Esophagus muscularis mucosa (tissue), 3 donors: ENCODE results near the gene XYLT1.

Experiments used
- CTCF ChIP-seq, 3 experiments: fragments of 200-600 bp in 2 of 3; fragments of 450-650 bp in 1 of 3; sonication (generic) in 2 of 3; IDR thresholded peaks; one replicate each; pipeline ENCODE4 v1.5.1; 2017 to 2019; ENCODE audit warnings: antibody characterized with exemption in 3 of 3, mild to moderate bottlenecking in 2 of 3, moderate library complexity in 1 of 3
- POLR2A ChIP-seq: fragments of 450-650 bp; IDR thresholded peaks from one replicate; pipeline ENCODE4 v1.6.1; 2017; ENCODE audit warnings: antibody characterized with exemption, moderate library complexity, mild to moderate bottlenecking, low read depth

GRCh38 chr16:17311333-17312093, 159.2 kb downstream of the XYLT1 start:
- TF ChIP-seq CTCF (IDR thresholded peaks at IDR 0.05) (no peak), POLR2A (no peak)
